GM19193 (cell line): ENCODE measurements around the gene AGBL2.

ENCODE experiments used
- POLR2A ChIP-seq: IDR thresholded peaks from 4 replicates; pipeline ENCODE4 v1.6.1; 2011; ENCODE audit not compliant: insufficient read depth, insufficient read length; ENCODE audit errors: extremely low read depth

Gene AGBL2

DNA sequence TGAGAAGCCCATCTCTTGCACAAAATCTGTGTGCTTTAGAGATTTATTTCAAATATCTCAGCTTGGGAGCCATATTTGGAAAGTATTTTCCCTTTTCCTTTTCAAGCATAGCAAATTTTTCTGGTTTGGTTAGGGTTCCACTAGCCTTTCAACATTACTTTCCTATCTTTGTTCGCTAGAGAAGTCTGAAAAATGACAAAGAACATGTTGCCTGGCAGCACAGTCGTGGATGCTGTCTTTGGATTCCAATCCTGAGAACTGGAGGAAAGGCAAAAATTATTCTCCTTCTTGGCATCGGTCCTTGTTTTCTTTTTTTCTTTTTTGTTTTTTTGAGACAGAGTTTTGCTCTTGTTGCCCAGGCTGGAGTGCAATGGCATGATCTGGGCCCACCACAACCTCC lies 65.9 kb downstream of the AGBL2 start:
- no peak for TF ChIP-seq POLR2A

DNA sequence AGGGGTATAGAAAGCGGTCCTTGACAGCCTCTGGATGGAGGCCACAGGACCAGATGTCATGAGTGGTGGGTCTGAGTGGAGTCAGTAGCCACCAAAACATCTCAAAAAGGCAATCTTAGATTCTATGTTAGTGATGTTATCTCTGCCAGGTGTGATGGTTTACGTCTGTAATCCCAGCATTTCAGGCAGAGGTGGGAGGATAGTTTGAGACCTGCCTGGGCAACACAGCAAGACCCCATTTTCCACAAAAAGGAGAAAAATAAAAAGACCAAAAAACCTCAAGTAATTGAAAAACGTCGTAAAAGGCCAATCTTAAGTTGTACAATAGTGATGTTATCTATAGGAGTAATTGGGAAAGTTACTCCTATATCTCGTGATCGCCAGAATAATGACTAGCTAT lies 69.2 kb downstream of the AGBL2 start:
- no peak for TF ChIP-seq POLR2A

DNA sequence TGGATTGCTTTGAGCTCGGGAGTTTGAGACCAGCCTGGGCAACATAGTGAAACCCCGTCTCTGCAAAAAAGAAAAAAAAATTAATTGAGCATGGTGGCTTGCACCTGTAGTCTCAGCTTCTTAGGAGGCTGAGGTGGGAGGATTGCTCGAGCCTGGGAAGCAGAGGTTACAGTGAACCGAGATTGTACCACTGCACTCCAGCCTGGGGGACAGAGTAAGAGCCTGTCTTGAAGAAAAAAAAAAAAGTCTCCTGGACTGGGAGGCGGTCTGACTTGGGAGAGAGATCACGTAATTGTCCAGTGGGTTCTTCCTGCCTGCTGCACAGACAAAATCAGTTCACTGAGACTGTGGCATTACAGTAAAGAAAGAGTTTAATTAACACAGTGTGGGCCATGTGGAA lies 69.7 kb downstream of the AGBL2 start:
- TF ChIP-seq POLR2A, result no peak

DNA sequence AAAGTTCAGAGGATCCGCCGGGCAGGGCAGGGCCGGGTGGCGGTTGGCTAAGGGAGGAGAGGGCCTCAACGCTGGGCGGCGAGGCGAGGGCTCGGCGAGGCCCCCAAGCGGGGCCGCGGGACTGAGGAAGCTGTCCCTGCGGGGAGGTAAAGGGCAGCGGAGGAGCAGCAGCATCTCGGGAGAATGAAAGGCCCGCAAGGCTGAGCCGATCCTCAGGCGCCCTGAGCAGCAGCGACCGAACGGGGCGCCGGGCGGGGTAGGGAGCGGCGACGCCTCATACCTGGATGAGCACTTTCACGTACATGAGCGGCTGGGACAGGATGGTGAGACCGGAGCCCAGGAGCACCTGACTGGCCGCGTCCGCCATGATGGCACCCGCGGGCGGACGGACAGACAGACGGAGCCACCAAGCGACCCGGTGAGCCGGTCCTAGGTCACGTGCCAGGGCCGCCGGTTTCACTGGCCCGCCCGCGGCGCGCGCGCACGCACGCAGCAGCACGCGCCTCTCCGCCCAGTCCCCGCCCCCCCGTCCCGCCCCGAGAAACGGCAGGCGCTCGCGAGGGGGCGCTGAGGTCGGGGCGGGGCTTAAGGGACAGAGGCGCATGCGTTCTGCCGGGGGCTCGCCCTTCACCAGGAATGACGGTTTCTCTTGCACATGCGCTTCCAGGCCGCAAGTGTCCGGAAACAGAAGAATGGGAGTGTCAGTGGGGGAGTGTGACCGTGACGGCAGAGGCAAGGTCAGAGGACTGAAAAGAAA lies 72.9 kb downstream of the AGBL2 start, which contains the start of gene MTCH2:
TSS of gene MTCH2 (minus strand) at position 461 of the 757 bp plus-strand sequence. CDS start at position 367, 94 bp downstream.
- TF ChIP-seq POLR2A, result peak; percentile 97

DNA sequence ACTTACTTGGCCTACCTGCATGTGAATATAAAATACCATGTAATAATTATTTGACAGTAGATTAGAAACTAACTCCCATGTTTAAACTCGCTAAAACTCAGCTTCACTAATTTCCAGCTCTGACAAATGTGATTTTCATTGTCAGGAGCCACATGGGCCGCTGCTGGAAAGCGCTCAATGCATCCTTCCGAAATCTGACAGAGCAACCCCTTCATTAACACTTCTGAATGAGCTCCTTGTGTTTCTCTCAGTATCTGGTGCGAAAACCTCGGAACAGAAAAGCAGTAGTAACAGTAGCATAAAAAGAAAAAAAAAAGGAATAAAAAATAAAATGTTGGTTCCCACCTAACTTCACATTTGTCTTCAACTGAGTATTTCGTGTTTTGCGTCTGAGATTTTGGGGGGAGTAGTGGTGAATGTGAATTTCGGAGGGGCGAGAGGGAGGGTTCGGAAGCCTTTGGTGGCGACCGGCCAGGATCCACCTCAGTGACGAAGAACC lies 73.5 kb downstream of the AGBL2 start:
- no peak for TF ChIP-seq POLR2A

DNA sequence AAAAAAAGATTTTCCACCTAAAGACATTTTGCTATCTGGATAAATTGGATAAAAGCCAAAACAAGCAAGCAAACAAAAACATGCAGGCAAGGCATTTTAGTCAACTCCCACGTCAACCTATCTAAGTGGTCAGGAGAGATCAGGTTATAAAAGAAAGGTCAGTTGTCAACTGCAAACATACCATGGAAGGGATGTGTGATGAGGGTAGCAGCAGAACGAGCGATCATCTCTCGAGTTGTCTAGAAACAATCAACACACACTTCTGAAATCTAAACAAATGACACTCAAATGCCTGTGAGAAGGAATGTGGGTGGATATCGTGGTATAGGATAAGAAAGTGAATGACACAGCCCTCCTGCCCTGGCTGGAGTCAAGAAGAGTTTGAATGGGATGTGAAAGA lies 83.7 kb downstream of the AGBL2 start:
- no peak for TF ChIP-seq POLR2A

DNA sequence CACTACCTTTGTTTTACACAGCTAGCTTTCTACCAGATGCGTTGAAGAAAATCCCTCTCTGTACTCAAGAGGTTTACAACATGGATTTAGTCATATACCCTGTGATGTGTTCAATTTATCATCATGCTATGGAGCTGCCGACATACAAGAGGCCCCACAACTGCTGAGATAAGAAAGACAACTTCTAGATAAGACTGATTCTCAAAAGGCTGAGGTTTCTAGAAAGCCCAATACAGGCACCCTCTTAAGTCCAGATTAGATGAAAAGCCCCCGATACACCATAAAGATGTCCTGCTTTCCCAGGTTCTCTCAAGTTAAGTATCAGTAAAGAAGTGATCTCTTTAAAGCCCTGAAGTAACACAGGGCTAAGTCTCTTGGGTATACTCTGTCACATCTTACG lies 87.1 kb downstream of the AGBL2 start:
- TF ChIP-seq POLR2A, result no peak

DNA sequence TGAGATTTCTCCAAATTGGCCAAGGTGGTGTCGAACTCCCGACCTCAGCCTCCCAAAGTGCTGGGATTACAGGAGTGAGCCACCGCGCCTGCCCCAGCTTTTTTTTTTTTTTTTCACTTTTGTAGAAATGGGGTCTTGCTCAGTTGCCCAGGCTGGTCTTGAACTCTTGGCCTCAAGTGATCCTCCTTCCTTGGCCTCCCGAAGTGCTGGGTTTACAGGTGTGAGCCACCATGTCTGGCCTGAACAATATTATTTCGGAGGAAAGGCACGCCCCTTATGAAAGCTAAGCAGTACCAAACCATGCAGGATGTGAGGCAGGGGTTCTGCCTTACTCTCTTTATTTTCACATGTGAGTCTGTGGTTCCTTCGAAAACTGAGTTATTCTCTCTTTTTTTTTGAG lies 88.9 kb downstream of the AGBL2 start:
- TF ChIP-seq POLR2A, result no peak

DNA sequence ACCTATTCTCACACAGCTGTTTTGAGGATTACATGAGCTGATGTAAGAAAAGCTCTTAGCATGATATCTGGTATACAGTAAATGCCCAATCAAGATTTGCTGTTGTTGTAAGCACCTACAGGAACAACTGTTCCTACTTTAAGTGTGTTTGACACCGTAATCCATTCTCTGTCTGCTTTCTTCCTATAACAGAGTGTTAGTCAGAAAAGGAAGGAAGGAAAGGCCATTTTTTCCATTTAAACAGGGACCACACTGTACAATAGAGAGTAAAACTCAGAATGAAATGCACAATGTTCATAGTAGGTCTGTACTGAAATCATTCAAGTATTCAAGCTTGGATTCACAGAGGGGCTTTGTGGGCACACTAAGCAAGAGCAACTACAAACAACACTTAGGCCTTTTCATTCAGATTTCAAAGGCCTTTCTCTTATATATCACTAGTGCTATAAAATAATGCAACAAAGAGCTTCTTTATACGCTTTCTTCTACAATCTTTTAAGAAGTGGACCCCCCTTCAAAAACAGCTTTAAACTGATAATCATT lies 94.3 kb downstream of the AGBL2 start:
- no peak for TF ChIP-seq POLR2A

DNA sequence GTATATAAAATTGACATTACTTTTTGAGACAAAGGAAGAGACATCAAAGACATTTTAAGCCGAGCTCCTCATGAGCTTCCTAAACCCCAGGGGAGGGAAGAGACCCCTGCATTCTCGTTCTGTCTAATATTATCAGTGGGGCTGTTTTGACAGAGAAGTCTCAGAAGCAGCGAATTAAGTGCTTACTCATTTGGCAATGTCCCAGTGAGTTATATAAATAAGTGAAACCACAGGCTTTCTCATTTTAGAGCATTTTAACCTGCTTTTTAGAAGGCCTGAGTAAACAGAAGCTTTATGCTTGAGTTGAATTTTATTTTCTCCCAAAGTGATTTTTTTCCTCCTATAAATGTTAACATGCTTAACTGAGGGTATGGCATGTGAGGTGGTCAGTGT lies 97.8 kb downstream of the AGBL2 start:
- no peak for TF ChIP-seq POLR2A

DNA sequence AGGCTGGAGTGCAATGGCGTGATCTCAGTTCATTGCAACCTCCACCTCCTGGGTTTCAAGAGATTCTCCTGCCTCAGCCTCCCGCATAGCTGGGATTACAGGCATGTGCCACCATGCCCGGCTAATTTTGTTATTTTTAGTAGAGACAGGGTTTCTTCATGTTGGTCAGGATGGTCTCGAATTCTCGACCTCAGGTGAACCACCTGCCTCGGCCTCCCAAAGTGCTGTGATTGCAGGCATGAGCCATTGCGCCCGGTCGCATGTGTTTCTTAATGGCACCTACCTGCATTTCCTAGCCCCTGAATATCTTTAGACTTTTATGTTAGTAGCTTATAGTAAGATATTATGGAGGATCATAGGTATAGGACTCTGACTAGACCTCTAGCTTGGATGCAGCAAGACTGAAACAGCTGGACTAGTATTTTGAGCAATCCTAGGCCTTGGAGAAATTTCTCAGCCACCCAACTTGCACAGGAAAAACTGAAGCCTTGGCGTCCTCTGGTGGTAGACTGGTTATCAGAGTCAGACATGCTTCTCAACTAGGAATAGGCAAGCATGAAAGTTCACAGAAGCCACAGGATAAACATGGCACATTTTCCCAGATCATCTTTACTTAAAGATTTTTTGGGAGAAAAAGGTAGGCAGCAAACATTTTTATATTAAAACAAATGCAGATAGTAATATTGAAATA lies 98.3 kb downstream of the AGBL2 start:
- TF ChIP-seq POLR2A, result no peak

DNA sequence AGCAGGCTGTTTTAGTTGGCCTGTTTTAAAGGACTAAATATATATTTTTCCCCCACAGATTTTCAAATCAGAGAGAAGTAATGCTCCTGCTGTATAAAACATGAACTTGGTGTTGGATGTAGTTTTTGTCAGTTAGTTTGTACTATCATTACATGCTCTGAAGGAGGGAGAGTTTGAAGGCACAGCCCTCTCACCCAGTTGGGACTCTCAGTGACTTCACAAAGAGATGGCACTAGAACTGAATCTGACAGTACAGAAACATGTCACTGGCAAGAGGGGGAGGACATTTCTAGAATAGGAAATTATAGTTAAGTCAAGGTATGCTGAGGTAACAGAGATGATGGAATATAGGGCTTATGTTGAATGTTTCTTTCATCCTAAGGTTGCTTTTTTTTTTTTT lies 99.9 kb downstream of the AGBL2 start:
- TF ChIP-seq POLR2A, result no peak

DNA sequence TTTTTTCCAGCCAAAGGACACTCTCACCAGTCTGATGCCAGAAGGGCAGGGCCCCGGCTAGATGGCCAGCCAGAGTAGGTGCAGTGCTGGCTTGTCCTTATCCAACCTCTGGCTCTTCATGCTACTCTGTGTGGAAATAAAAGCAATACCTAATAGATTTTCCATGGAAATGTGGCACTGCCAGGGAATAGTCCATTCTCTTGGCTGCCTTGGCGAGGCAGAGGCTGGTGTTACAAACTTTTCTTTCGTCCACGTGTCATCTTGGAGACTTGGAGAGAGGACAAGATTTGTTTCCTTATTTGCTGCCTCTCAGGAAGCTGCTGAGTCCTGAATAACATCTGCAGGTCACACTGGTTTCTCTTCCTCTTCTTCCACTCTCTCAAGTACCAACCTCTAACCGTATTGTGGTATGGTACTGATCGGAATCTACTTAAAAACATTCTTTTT lies 103.8 kb downstream of the AGBL2 start:
- no peak for TF ChIP-seq POLR2A

DNA sequence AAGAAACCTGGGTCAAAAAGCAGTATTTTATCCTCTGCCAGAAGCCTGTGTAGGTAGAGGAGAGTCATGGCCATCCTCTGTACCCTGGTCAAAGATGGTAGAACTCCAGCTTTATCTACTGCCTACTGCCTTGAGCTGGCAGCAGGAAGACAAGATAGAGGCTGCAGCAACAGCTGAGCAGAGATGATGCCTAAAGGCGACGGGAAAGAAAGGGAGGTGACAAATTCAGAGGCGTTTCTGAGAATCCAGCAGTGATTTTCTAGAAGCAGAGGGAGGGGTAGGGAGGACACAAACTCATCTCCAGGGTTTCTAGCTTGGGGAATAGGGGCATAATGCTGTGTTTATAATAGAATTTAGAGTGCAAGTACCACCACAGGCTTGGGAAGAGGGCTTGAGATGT lies 105.5 kb downstream of the AGBL2 start:
- TF ChIP-seq POLR2A, result no peak
